GM18951 (cell line): Measurements from ENCODE around the gene KCNJ6.

Experiments used
- POLR2A ChIP-seq: IDR thresholded peaks from 4 replicates; pipeline ENCODE4 v1.6.1; 2011; ENCODE audit warnings: mild to moderate bottlenecking; ENCODE audit not compliant: insufficient read length, insufficient read depth; ENCODE audit errors: extremely low read depth
- in situ Hi-C: fragments of 300-500 bp; cut with MboI; formaldehyde crosslinking; loops from one replicate; pipeline ENCODE4 v1.12.0; 2022; ENCODE audit warnings: low sequenced_read_pairs, mixed read lengths, inconsistent platforms; ENCODE audit not compliant: unreplicated experiment

The KCNJ6 gene

DNA sequence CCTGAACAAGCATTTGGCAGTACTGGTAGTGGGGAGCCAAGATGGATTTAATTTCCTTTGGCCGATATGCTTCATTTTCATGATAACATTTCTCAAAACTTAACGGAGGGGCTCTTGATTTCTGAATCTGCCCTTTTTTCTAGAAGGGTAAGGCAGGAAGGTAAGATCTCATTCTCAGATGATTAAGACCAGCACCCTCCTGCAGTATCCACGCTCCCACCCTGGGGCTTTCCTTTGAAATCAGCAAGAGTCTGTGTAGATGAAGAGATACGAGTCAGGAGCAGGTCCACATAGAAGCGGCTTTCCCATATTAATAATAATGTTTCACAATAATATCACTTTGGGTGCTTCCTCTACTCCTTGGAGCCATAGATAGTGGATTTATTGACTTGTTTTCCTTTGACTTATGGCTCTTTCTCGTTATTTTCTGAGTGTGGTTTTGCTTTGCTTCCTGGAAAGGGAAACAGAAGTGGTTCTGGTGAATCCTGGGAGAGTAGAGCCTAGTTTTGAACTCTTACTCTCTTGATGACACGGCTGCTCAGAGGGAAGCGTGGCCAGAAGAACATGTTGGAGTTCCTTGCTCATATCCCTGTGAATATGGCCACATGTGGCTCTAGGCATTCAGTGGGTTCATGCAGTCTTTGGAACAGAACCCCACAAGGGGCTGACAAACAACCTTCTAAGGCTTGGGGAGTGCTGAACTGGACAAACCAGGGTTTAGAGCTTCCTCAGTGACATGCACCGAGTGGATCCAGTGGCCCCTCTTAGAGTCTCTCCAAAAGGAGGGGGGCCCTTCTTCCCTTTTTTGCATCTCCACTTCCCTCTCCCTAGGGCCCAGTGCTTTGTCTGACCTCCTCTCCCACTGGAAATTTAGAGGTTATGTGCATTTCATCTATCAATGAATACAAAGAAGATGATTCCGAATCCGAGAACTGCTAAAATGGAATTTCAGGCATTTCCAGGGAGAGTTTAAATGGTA, 354.0 kb downstream of the KCNJ6 start:
- no peak for TF ChIP-seq POLR2A
- in situ Hi-C loops, result no loop called here

DNA sequence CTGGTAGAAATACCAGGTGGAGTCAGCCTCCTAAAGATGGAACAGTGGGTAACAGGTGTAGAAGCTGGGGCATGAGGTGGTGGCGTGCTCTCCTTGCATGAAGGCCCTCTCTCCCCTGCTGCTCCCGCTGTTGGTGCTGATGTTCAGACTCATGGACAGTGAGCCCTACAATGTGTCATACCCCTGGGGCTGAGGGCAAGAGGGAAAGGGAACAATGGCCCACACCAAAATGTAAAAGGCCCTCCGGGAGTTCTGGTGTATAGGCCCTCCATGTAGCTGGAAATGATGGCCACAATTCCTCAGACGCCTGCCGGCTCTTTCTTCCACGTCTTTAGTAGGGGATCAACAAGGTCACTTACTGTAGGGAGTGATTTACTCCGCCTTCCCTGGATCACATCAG, 354.8 kb downstream of the KCNJ6 start:
- in situ Hi-C loops, result no loop called here
- TF ChIP-seq POLR2A, result no peak

DNA sequence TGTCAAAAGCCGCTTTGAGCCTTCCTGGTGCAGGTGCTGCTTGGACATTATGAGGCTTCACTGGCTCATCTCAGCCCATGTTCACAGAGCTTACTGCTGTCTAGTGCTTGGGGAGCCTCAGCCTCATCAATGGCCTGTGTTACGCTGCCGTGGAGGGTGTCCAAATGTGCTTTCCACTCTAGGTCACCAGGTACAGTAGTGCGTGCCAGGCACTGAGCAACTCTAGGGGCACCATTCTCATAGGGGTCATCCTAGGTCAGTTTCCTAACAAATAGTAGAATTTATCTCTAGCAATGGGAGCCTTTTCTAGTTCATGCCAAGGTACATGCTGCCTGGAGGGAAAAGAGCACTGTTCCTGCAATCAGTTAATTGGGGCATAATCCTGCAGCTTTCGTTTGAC, 355.9 kb downstream of the KCNJ6 start:
- in situ Hi-C loops, result no loop called here

DNA sequence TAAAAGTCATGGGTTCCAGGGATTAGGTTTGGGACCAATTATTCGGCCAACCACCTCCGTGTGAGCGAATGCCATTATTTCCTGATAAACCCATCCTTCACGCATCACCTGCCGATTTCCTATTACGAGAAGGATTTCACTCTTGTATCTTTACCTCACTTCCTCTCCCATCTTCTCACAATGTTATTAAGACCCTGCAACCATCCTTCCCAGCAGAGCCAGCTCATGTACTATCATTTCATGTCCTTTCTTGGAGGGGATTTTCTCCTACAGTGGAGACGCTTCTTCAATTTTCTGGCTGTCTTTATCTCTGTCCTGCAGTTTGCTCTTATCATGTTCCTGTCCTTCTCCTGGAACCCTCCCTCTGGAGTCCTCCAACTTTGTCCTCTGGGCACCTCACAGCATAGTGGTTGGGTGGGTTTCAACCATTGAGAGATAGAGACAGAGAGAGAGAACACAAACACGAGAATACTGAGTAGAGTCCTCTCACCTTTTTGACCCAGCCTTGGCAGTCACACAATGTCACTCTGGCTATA, 357.5 kb downstream of the KCNJ6 start:
- in situ Hi-C loops, result no loop called here
- TF ChIP-seq POLR2A, result no peak

More for the DNA sequence above, 355.9 kb downstream of the KCNJ6 start:
- no peak for TF ChIP-seq POLR2A
